ENCODE results near the gene NCAN. TPM values are rescaled to one million over a fixed set of nuclear protein-coding genes. Genes with fewer than 3 reads are reported as not detected.

Gene NCAN
- not detected for total RNA-seq

DNA sequence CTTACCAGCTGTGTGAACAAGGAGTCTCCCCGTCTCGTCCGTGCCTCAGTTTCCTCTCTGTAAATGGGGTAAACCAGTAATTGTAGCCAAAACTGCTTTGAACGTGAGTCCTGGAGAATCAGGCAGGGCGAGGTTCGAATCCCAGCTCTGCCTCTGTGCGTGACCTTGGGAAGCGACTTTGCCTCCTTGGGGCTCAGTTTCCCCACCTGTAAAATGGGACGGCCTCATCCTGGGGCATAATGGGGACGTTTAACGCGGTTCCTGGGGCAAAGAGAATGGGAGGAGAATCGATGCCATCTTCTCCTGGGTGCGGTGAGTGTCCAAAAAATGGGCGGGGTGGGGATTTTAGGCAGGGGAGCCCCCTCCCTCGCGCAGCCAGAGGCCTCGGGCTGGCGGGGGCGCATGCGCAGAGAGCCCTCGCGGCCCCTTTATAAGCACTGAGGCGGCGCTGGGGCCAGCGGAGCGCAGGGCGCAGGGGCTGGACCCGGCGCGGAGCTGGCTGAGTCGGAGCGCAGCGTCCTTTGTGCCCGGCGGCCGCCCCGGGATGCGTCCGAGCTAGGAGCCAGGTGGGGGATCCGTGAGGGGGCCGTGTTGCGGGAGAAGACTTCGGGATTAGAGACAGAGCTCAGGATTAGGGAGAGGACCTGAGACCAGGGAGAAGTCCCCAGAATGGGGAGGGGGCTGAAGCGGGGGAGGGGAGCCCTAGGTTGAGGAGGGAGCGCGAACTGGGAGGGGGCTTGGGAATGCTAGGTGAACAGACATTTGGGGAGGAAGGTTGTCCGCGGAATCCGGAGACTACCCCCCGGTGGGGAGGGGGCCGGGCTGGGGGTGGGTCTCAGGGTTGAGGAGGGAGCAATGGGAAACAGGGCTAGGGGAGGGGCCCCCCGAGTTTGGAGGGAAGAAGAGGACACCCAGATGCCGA is at the start of gene NCAN:
Gene NCAN (plus strand): TSS at position 460 of the 922 bp plus-strand sequence. CDS start 4,996 bp downstream, outside the sequence.
- Histone ChIP-seq H3K27me3 (peaks cover 3 to 62% of the 10 kb centered on the region in 2 donors), H3K27ac (no peak within 1 kb of the TSS), H3K4me3 (no peak within 1 kb of the TSS), H3K9me3 (no peaks in the 10 kb centered on the region), H3K36me3 (no peaks in the 10 kb centered on the region), H3K4me1 (no peaks in the 10 kb centered on the region)
- TF ChIP-seq CTCF (IDR thresholded peaks at IDR 0.05), result no peak
- TF ChIP-seq POLR2AphosphoS5 (IDR thresholded peaks at IDR 0.05), result no peak
- TF ChIP-seq POLR2A (IDR thresholded peaks at IDR 0.05), result no peak
- intact Hi-C loops (cut with DNase I; ENCODE audit: low total_unique reads), result no loop called here
- no peak for DNase-seq (ENCODE audit: low spot score in 2 of 2)

- Histone ChIP-seq H3K9me3 (no peaks in the 10 kb centered on the region), H3K27me3 (no peaks in the 10 kb centered on the region), H3K36me3 (no peaks in the 10 kb centered on the region), H3K4me1 (no peaks in the 10 kb centered on the region), H3K4me3 (no peak overlapping the region), H3K27ac (no peak overlapping the region)
- no peak for DNase-seq (ENCODE audit: low spot score in 2 of 2)
- no peak for TF ChIP-seq POLR2AphosphoS5 (IDR thresholded peaks at IDR 0.05)
- intact Hi-C loops (cut with DNase I; ENCODE audit: low total_unique reads), result no loop called here
Observed at GRCh38 chr19:19162495-19162894, 49.3 kb upstream of the NCAN start.

- intact Hi-C loops (cut with DNase I; ENCODE audit: low total_unique reads), result no loop called here
- H3K27ac ChIP-seq, result no peak overlapping the region
- no peak for DNase-seq (ENCODE audit: low spot score in 2 of 2)
- no peaks in the 10 kb centered on the region for H3K27me3 ChIP-seq
- H3K36me3 ChIP-seq, result no peaks in the 10 kb centered on the region
- no peak overlapping the region for H3K4me3 ChIP-seq
- TF ChIP-seq POLR2AphosphoS5 (IDR thresholded peaks at IDR 0.05) (no peak), CTCF (IDR thresholded peaks at IDR 0.05) (no peak), POLR2A (IDR thresholded peaks at IDR 0.05) (no peak)
- H3K9me3 ChIP-seq, result no peaks in the 10 kb centered on the region
- no peaks in the 10 kb centered on the region for H3K4me1 ChIP-seq
Observed at GRCh38 chr19:19165396-19165795, 46.4 kb upstream of the NCAN start.

DNA sequence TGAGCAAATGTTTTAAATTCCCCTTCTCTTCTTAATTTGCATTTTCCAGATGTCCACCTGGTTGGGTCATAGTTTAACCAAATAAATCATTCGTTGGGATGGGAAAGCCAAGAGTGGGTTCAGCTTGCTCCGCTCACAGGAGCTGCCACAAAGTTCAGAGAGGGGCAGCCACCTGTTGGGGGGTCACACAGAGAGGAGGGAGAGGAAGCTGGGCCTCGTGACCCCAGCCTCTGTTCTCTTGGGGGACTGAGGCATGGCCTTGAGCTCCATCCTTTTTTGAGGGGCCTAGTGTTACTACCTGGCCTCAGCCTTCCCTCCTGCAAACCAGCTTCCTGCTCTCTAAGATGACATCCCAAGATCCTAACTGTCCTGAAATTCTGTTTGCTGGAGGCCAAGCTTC is 44.1 kb upstream of the NCAN start:
- no peaks in the 10 kb centered on the region for H3K36me3 ChIP-seq
- no peak for DNase-seq (ENCODE audit: low spot score in 2 of 2)
- H3K27me3 ChIP-seq, result no peaks in the 10 kb centered on the region
- intact Hi-C loops (cut with DNase I; ENCODE audit: low total_unique reads), result no loop called here
- H3K4me1 ChIP-seq, result no peaks in the 10 kb centered on the region
- TF ChIP-seq POLR2AphosphoS5 (IDR thresholded peaks at IDR 0.05), result no peak
- TF ChIP-seq CTCF (IDR thresholded peaks at IDR 0.05), result no peak
- TF ChIP-seq POLR2A (IDR thresholded peaks at IDR 0.05), result no peak
- no peak overlapping the region for H3K27ac ChIP-seq
- no peaks in the 10 kb centered on the region for H3K9me3 ChIP-seq
- H3K4me3 ChIP-seq, result no peak overlapping the region

- no peak overlapping the region for H3K27ac ChIP-seq
- no peaks in the 10 kb centered on the region for H3K27me3 ChIP-seq
- no peaks in the 10 kb centered on the region for H3K36me3 ChIP-seq
- H3K4me3 ChIP-seq, result peak overlapping the region in 2 of 3 donors; percentile 11 to 62
- no peaks in the 10 kb centered on the region for H3K4me1 ChIP-seq
- no peaks in the 10 kb centered on the region for H3K9me3 ChIP-seq
- TF ChIP-seq POLR2A (IDR thresholded peaks at IDR 0.05), result no peak
- TF ChIP-seq POLR2AphosphoS5 (IDR thresholded peaks at IDR 0.05), result no peak
- no peak for TF ChIP-seq CTCF (IDR thresholded peaks at IDR 0.05)
- intact Hi-C loops (cut with DNase I; ENCODE audit: low total_unique reads), result no loop called here
- no peak for DNase-seq (ENCODE audit: low spot score in 2 of 2)
Observed at GRCh38 chr19:19169236-19170052, 42.3 kb upstream of the NCAN start.
